ENCODE data around the gene DCAF17.
"Not testable (repeated sequence)": the region's sequence is repeated elsewhere in the genome, so short reads cannot be mapped to it uniquely, and the experiment has no call there.

Gene DCAF17

DNA sequence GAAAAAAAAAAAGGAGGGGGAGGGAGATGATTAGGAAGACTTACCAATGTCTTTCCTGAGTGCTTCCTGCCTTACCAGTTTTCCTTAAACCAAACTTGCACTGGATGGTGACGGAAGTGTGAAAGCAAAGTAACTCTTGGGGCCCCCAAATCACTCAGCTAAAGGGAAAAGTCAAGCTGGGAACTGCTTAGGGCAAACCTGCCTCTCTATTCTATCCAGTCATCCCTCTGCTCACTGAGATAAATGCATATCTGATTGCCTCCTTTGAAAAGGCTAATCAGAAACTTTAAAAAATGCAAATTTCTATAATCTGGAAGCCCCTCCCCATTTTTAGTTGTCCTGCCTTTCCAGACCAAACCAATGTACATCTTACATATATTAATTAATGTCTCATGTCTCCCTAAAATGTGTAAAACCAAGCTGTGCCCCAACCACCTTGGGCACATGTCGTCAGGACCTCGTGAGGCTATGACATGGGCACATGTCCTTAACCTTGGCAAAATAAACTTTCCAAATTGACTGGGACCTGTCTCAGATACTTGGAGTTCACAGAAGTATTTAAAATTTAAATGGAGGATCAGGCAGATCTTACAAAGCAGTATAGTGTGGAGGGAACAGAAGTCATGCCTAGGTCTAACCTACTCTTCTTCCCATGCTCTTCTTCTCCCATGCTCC is 81.0 kb downstream of the DCAF17 start:
- no peak for DNase-seq

DNA sequence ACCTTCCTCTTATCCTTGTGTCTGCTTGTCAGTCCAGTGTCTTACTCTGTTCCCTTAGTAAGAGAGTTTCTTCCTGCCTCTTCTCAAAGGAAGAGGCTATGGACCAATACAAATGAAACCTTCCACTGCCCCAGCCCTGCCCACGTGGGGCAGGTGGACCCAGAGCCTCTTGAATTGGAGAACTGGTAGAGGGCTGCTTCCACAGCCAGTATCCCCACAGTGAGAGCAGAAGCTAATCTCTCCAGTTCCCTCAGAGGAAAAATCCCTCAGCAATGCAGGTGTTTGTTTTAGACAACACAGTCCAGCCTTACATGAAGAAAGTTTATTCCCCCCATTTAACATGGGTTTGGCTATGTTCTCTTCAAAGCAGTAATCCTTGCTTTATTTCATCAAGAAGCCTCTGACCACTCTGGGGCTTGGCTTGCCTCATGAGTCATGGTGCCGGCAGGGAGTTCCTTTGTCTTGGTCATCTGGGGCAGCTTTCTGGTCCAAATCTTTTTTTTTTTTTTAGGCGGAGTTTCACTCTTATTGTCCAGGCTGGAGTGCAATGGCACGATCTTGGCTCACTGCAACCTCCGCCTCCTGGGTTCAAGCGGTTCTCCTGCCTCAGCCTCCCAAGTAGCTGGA is 81.8 kb downstream of the DCAF17 start:
- DNase-seq, result no peak

DNA sequence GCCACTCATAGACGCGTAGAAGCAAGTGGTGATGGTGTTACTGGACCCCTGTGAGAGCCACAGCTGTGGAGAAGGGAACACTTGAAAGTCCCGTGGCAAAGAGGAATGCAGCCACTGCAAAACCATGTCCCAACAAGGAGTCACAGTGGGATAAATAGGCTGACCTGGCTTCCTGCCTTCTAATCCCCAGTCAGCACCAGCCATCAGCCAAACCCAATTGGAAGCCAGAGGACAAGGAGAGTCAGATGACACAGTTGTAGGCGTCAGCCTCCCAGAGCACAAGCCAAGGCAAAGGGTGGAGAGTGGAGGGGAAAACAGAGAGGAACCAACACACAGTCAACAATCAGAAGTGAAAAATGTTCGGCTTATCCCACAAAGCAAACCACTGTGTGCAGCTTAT is 82.8 kb downstream of the DCAF17 start:
- no peak for DNase-seq

DNA sequence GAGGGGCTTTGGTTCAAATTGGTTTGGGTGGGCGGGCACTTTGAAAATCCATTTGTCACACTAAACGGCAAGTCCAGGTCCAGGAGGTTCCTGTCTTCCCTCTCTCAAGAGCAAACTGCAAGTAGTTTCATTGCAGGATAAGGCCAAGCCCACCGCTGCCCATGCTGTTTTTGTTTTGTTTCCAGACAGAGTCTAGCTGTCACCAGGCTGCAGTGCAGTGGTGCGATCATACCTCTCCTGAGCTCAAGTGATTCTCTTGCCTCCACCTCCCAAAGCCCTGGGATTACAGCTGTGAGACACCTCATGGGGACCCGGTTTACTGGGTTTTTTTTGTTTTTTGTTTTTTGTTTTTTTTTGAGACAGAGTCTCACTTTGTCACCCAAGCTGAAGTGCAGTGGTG is 86.4 kb downstream of the DCAF17 start:
- no peak for DNase-seq

DNA sequence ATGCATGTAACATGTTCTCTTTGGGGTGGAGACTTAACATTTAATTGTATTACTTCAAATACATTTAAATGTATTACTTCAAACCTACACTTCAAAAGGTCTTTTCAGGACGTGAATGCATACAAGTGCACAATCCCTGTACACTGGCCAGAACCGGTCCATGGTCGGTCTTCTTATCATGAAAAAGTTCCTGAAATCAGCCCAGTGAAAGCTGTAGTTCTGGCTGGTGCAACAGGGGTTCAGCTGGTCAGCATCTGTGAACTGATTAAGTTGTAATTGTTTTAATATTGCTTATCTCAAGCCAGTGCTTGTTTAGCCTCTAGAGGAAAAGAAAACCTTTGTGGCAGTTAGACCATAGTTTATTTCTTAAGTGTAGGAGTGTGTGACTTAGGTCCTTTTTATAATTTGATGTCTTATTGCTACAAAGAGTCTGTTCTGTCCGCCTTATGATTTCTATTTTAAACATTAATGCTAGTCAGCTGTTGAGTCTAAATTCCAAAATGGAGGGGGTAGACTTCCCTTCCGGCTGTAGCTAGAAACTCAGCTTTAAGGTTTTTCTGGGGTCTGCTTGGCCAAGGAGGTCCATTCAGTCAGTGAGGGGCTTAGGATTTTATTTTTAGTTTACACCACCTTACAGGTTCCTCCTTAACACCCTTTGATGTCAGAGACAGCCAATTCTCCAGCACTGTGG is 87.5 kb downstream of the DCAF17 start:
- no peak for DNase-seq

DNA sequence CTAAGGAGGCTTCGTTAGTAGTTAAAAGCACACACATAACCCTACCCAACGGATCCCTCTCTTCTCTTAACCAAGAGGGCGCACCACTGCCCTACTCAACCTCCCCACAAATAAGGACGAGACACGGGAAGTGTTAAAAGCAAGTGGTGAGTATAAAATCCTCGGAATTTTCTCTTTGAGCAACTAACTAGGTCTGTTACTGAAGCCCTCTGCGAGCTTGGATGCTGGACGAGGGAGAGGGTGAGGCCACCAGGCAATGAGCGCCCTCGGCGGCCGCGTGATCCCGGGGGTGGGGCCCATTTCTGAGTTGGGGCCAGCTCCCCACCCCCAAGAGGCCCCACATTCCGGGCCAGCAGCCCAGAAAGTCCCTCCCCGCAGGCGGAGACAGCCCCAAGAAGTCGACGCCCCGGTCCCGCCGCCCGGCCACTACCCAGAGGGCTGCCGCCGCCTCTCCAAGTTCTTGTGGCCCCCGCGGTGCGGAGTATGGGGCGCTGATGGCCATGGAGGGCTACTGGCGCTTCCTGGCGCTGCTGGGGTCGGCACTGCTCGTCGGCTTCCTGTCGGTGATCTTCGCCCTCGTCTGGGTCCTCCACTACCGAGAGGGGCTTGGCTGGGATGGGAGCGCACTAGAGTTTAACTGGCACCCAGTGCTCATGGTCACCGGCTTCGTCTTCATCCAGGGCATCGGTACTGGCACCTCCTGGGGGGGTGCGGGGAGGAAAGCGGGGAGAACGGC is 88.2 kb downstream of the DCAF17 start, which contains the start of gene CYBRD1:
Gene CYBRD1 (plus strand): TSS at position 423 of the 736 bp plus-strand sequence. CDS start 72 bp downstream, at position 495.
- DNase-seq, result peak; percentile 84

DNA sequence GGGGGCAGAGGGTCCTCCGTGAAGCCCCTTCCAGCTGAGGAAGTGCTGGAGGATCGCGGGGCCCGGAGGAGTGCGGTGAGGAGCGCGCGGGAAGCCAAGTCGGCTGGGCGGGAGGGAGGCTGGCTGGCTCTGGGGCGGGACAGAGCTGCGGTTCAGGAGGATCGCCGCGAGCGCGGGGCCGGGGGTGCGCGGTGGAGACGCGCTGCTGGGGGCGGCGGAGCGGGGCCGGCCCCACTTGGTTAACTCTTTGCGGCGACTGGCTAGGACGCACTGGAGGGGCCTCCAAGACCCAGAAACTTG is 88.7 kb downstream of the DCAF17 start:
- DNase-seq, result no peak

DNA sequence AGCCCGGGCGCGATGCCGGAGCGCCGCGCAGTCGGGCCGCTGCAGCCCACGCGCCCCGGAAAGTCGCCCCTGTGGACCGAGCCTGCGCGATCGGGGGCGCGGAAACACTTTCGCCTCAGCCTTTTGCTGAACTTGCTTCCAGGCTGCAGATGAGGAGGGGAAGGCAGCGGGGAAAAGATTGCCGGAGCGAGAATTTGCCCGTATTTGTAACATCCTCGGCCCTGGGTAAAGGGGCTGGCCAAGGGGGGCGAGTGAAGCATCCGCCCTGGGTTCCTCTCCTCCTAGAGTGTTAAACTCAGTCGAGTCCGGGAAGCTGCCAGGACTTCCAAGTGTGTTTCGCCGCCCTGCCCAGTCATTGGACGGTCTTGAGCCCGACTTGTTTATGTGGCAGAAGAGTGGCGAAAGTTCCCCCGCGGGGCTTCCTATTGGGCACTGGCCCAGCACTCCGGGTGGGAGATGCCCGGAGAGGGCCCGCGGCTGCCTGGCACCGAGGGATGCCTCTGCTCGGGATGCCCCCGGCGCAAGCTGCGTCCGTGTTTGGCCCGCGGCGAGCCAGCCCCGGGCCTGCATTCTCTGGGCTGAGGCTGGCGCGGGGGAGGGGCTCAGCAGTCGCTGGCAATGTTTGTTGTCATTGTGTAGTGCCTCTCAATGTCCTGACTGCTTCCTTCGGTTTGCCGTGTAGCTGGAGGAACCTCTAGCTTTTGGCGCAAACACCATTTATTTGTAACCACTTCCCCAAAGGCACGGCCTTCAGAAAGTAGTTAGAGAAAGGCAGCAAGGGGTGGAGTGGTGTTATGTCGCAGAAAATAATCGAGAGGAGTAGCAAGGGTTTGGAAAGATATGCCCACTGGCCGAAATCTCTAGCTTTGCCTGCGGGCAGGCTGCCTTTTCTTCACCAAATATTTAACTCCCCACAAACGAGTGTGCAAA is 89.3 kb downstream of the DCAF17 start:
- peak; percentile 89 for DNase-seq

DNA sequence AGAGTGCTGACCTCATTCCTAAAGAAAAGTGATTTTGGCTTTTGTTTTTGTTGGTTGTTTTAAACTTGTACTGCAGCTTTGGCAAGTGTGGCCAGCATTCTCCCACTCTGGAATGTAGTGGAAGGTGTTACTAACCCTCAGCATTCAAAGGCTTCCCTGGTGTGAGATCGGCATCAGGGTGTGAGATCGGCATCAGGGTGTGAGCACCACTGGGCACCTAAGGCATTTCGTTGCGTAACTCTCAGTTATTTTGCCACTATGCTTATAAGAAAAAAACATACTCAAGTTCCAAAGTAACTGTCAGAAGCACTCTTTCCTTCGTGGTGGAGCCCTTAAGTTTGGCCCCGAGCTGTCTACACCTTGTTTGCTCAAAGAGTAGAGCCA is 90.0 kb downstream of the DCAF17 start:
- DNase-seq, result no peak

DNA sequence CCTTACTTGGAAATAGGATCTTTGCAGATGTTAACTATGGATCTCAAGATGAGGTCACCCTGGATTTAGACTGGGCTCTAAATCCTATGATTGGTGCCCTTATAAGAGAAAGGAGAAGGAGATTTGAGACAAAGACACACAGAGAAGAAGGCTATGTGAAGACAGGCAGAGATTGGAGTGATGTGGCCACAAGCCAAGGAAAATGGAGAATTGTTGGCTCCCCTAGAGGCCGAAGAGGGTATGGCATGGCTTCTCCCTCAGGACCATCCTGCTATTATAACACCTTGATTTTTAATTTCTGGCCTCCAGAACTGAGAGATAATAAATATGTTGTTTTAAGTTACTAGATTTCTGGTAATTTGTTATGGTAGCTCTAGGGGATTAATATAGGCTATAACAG is 95.9 kb downstream of the DCAF17 start:
- no peak for DNase-seq

DNA sequence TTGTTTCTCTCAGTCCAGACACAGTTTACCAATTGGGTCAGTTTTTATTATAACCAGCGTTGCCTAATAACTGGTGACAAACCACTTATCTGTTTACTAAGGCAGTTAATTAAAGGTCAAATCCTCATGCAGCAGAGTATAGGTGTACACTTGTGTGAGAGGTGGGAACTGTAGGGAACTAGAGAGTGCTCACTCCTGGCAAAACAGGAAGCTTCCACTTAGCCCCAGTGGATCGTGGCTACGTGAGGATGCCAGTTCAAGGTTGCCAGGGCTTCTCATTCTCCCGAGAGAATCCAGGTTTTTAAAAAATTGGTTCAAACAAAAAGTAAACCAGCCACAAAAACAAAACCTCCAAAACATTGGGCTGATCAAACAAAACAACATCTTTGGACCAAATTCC is 96.4 kb downstream of the DCAF17 start:
- no peak for DNase-seq

DNA sequence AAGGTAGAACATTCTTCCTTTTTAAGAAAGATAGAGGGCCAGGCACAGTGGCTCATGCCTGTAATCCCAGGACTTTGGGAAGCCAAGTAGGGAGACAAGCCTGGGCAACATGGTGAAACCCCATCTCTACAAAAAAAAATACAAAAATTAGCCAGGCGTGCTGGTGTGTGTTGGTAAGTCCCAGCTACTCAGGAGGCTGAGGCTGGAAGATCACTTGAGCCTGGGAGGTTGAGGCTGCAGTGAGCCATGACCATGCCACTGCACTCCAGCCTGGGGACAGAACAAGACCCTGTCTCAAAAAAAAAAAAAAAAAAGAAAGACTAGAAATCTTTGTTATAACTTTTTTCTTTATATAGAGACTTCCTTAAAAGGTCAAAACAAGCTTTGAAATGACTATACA is 96.8 kb downstream of the DCAF17 start:
- DNase-seq, result not testable (repeated sequence)

DNA sequence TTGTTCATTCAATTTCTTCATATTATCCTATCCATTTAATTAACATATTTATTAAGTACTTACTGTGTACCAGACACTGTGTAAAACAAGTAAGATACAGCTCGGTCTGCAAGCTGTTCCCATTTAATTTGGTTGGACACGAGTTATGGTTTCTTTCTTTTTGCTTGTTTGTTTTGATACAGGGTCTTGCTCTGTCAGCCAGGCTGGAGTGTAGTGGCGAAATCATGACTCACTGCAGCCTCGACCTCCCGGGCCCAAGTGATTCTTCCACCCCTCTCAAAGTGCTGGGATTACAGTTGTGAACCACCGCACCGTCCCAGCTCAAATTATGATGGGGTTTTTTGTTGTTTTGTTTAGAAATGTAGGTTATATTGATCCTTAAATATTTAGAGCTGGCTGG is 97.3 kb downstream of the DCAF17 start:
- no peak for DNase-seq

DNA sequence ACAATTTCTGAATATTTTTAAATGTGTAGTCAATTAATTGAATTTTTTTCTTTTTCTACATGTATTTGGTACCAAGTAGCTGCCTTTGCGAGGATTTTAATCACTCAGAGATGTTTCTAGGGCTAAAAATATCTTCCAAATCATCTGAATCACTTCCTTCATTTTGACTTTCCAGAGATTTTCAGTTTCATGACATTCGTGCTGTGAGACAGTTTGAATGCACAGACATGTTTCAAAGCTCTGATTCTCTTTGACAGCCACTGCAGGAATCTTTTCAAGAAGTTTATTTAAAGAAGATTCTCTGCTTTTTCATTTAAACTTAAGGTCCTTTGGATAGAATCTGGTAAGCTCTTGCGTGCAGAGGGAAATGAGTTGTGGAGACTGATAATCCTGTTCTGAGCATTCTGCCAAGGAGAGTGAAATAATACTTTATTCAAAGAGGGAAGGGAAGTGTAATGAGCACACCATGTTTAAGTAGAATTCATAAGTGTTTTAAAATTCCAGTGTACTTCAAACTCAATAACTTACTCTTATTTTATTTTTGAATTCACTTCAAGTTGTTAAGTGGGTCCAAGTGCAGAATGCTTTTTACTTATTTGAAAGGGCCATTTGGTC is 97.9 kb downstream of the DCAF17 start:
- DNase-seq, result no peak

DNA sequence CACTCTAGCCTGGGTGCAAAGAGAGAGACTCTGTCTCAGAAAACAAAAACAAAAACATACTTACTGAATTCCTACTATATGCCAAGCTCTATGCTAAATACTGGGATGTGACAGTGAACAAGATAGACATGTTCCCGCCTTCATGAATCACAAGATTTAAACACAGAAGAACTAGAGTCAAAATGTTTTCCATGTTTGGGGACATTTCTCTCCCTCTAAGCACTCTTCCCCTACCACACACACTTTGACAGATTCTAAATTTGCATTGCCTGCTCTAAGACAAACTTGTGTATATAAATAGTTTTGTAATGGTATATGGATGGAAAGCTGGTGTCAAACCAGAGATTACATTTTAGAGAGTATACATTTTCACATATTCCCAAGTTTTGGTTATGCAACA is 99.3 kb downstream of the DCAF17 start:
- DNase-seq, result no peak

All from right kidney (tissue), 1 donor.